GM12878 (cell line): Measurements from ENCODE around the gene SGMS1. TPM values are rescaled to one million over a fixed set of nuclear protein-coding genes. Genes with fewer than 3 reads are reported as not detected.

Experiments used
- ATAC-seq: fragments of 200-7000 bp; cut with Tn5 transposase; 3 replicates; pipeline ENCODE4 v1.9.1; 2020; ENCODE audit warnings: mild to moderate bottlenecking, moderate library complexity
- BruUV-seq: library from RNA; stranded (reverse); fragments of 400-500 nt; replicated peaks from 2 replicates; lab custom pipeline; 2021; lab: Mats Ljungman, UMichigan
- CTCF ChIA-PET: fragments of 300-600 bp; sonication (Branson Sonifier 250); formaldehyde crosslinking; extraction: SDS; loops from one replicate; lab custom pipeline; 2021; ENCODE audit warnings: inconsistent platforms; lab: Yijun Ruan, JAX
- POLR2A ChIA-PET: fragments of 350-600 bp; formaldehyde crosslinking; extraction: SDS; loops from one replicate; lab custom pipeline; 2021; ENCODE audit warnings: inconsistent platforms; lab: Charles Lee
- RAD21 ChIA-PET: fragments of 300-600 bp; sonication (Branson Sonifier 250); formaldehyde crosslinking; loops from one replicate; lab custom pipeline; 2023; ENCODE audit warnings: antibody characterized with exemption; ENCODE audit not compliant: unreplicated experiment; lab: Charles Lee
- SMC1A ChIA-PET: fragments of 300-600 bp; sonication (Branson Sonifier 250); formaldehyde crosslinking; loops from one replicate; lab custom pipeline; 2023; ENCODE audit not compliant: unreplicated experiment, uncharacterized antibody; lab: Charles Lee
- DNase-seq: peaks from one replicate; pipeline ENCODE4 v3.0.0-alpha.2; 2011; ENCODE audit warnings: low read depth, low spot score
- FAIRE-seq: peaks from 3 replicates; lab custom pipeline; 2011; peaks lifted over from hg19 to GRCh38; lab: Jason Lieb, UNC
- H2AFZ ChIP-seq: 2 replicates; pipeline ENCODE4 v1.6.0; 2011; ENCODE audit warnings: low read depth, low read length, control low read depth; ENCODE audit not compliant: control insufficient read depth
- H3K27ac ChIP-seq: 2 replicates; pipeline ENCODE4 v1.5.1; 2011; ENCODE audit warnings: control low read depth; ENCODE audit not compliant: control insufficient read depth, insufficient read depth
- H3K27me3 ChIP-seq, 2 experiments: replicated peaks in 1 of 2; 2 replicates each; pipeline versions ENCODE4 v1.6.0 to v1.6.1; 2011; ENCODE audit warnings: low read length in 1 of 2; ENCODE audit not compliant: control insufficient read depth in 2 of 2, insufficient read depth in 2 of 2
- H3K36me3 ChIP-seq, 2 experiments: 2 replicates each; pipeline ENCODE4 v1.5.1; 2011; ENCODE audit warnings: low read length in 1 of 2; ENCODE audit not compliant: control insufficient read depth in 2 of 2, insufficient read depth in 2 of 2
- H3K4me1 ChIP-seq: 2 replicates; pipeline ENCODE4 v1.6.1; 2011; ENCODE audit warnings: mild to moderate bottlenecking, low read length, moderate library complexity, mixed read lengths; ENCODE audit not compliant: control insufficient read depth, insufficient read depth
- H3K4me2 ChIP-seq: 2 replicates; pipeline ENCODE4 v1.6.0; 2011; ENCODE audit warnings: control low read depth; ENCODE audit not compliant: control insufficient read depth, insufficient read depth
- H3K4me3 ChIP-seq: fragments of 200-600 bp; sonication (generic); 2 replicates; pipeline ENCODE4 v1.5.1; 2016
- H3K79me2 ChIP-seq: 2 replicates; pipeline ENCODE4 v1.6.0; 2011; ENCODE audit warnings: low read length; ENCODE audit not compliant: control insufficient read depth, insufficient read depth
- H3K9ac ChIP-seq: 2 replicates; pipeline ENCODE4 v1.8.0; 2011; ENCODE audit warnings: low read length, control low read depth, mixed read lengths; ENCODE audit not compliant: control insufficient read depth, insufficient read depth
- H3K9me3 ChIP-seq: replicated peaks from 3 replicates; pipeline ENCODE4 v1.5.1; 2011; ENCODE audit warnings: mild to moderate bottlenecking, low read length; ENCODE audit not compliant: control insufficient read depth, insufficient read depth
- H4K20me1 ChIP-seq: 2 replicates; pipeline ENCODE4 v1.6.0; 2011; ENCODE audit not compliant: control insufficient read depth, insufficient read depth
- CREM ChIP-seq: IDR thresholded peaks from 2 replicates; pipeline ENCODE4 v1.6.1; 2014; ENCODE audit warnings: antibody characterized with exemption, low read depth
- EGR1 ChIP-seq, 2 experiments: IDR thresholded peaks; 1 replicate in 1 of 2; 2 replicates in 1 of 2; pipeline ENCODE4 v1.6.1; 2011 to 2012; ENCODE audit warnings: low read depth in 2 of 2, low read length in 2 of 2, borderline replicate concordance in 1 of 2, mild to moderate bottlenecking in 1 of 2, moderate library complexity in 1 of 2
- IRF4 ChIP-seq: IDR thresholded peaks from 2 replicates; pipeline ENCODE4 v1.6.1; 2011; ENCODE audit warnings: low read depth, low read length
- KLF5 ChIP-seq: fragments of 450-650 bp; IDR thresholded peaks from 2 replicates; pipeline ENCODE4 v1.6.1; 2014; ENCODE audit warnings: mild to moderate bottlenecking; ENCODE audit not compliant: partially characterized antibody
- MTA3 ChIP-seq: IDR thresholded peaks from 2 replicates; pipeline ENCODE4 v1.6.1; 2012; ENCODE audit warnings: low read length, inconsistent platforms, borderline replicate concordance
- RELA ChIP-seq: fragments of 450-650 bp; IDR thresholded peaks from 2 replicates; pipeline ENCODE4 v1.8.0; 2014; ENCODE audit warnings: borderline replicate concordance; ENCODE audit not compliant: partially characterized antibody
- RFX5 ChIP-seq: IDR thresholded peaks from 2 replicates; pipeline ENCODE4 v1.6.1; 2011; ENCODE audit warnings: low read depth, low read length, improper control_type of control experiment
- YBX1 ChIP-seq: fragments of 450-650 bp; IDR thresholded peaks from 2 replicates; pipeline ENCODE4 v1.6.1; 2016; ENCODE audit warnings: antibody characterized with exemption
- ZNF207 ChIP-seq: fragments of 450-650 bp; IDR thresholded peaks from 2 replicates; pipeline ENCODE4 v1.6.1; 2014; ENCODE audit warnings: antibody characterized with exemption, mild to moderate bottlenecking, borderline replicate concordance
- WGBS: methylation state at CpG from one replicate; pipeline ENCODE4 v1.1.6; 2016; ENCODE audit warnings: low lambda C conversion rate; ENCODE audit not compliant: insufficient replicate concordance, insufficient coverage; ENCODE audit errors: missing lambda C conversion rate; 5-methylcytosine and 5-hydroxymethylcytosine counted together
- in situ Hi-C: fragments of 300-500 bp; cut with MboI; formaldehyde crosslinking; loops from 9 replicates; pipeline ENCODE4 v1.14.3; 2018; ENCODE audit warnings: mixed read lengths
- intact Hi-C: fragments of 100-400 bp; cut with micrococcal nuclease; formaldehyde crosslinking; loops from one replicate; pipeline ENCODE4 v1.14.2; 2022; ENCODE audit not compliant: unreplicated experiment
- polyA plus RNA-seq, 11 experiments: library from polyadenylated mRNA; depleted of rRNA in 4 of 11; unstranded in 6 of 11; stranded (reverse) in 5 of 11; fragments of >200 nt; fragmentation: Nextera tagmentation in 4 of 11; fragmentation: Illumina TruSeq in 1 of 11; extraction: Ambion mirVana in 4 of 11; extraction: Trizol in 1 of 11; gene quantifications; 1 replicate in 1 of 11; 2 replicates in 10 of 11; pipeline versions ENCODE4 v1.2.1 to v1.2.3, GENCODE V29; 2011 to 2016; ENCODE audit warnings: inconsistent platforms in 2 of 11, missing spikeins in 2 of 11, low read depth in 1 of 11
- total RNA-seq, 4 experiments: library from RNA; depleted of rRNA in 3 of 4; stranded (reverse); fragments of >200 nt in 3 of 4; fragmentation: Illumina TruSeq in 1 of 4; extraction: Trizol in 1 of 4; gene quantifications; 2 replicates each; pipeline versions ENCODE4 v1.2.1 to v1.2.3, GENCODE V29; 2013 to 2021
- TF ChIP-seq, protein P1 (sequence below): fragments of 450-650 bp; IDR thresholded peaks from 2 replicates; pipeline ENCODE4 v1.6.1; 2017; ENCODE audit warnings: borderline replicate concordance
- TF ChIP-seq, protein P2 (sequence below): fragments of 450-650 bp; IDR thresholded peaks from 2 replicates; pipeline ENCODE4 v1.6.1; 2017; ENCODE audit warnings: antibody characterized with exemption, mild to moderate bottlenecking, moderate library complexity
- TF ChIP-seq, protein P3 (sequence below): IDR thresholded peaks from 2 replicates; pipeline ENCODE4 v1.6.1; 2011; ENCODE audit warnings: low read depth, mild to moderate bottlenecking, low read length, moderate library complexity, borderline replicate concordance; ENCODE audit errors: extremely low read depth
- TF ChIP-seq, protein P4 (sequence below): fragments of 450-650 bp; IDR thresholded peaks from 2 replicates; pipeline ENCODE4 v1.6.1; 2016; ENCODE audit warnings: mild to moderate bottlenecking

Gene SGMS1
- total and polyA plus RNA-seq, 10 of the 15 experiments (the other 5 are each of a cell fraction or from before 2014, with no cell fraction given): 1.4 to 14.5 (median 4.9) TPM

DNA sequence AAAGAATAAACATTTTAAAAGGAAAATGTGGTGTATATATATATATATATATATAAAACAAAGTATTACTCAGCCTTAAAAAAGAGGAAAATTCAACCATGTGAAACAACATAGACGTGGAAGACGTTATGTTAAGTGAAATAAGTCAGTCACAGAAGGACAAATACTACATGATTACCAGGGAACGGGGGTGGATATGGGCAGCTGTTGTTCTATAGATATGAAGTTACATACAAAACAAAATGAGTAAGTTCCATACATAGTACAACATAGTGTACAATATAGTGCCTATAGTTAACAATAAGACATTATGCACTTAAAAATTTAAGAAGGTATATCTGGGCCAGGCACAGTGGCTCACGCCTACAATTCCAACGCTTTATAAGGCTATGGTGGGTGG, 48.8 kb downstream of the SGMS1 start:
- no peak overlapping the region for H3K9ac ChIP-seq
- H2AFZ ChIP-seq: no peak overlapping the region
- no peak for ATAC-seq
- no peaks in the 10 kb centered on the region for H3K27me3 ChIP-seq
- intact Hi-C loops: no loop called here
- H3K9me3 ChIP-seq: no peaks in the 10 kb centered on the region
- H3K27ac ChIP-seq: no peak overlapping the region
- H4K20me1 ChIP-seq: no peaks in the 10 kb centered on the region; the same call in 1 of the 2 replicates
- SMC1A ChIA-PET: interaction anchor here (1.2 kb wide), 1 partner anchor 159 kb away, joined by 4 read pairs; no protein-coding TSS in a partner anchor
- BruUV-seq: no TSS peak
- TF ChIP-seq, protein P1, sequence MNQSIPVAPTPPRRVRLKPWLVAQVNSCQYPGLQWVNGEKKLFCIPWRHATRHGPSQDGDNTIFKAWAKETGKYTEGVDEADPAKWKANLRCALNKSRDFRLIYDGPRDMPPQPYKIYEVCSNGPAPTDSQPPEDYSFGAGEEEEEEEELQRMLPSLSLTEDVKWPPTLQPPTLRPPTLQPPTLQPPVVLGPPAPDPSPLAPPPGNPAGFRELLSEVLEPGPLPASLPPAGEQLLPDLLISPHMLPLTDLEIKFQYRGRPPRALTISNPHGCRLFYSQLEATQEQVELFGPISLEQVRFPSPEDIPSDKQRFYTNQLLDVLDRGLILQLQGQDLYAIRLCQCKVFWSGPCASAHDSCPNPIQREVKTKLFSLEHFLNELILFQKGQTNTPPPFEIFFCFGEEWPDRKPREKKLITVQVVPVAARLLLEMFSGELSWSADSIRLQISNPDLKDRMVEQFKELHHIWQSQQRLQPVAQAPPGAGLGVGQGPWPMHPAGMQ: no peak
- TF ChIP-seq YBX1 (no peak), RELA (no peak), IRF4 (no peak), KLF5 (no peak), CREM (no peak), EGR1 (IDR thresholded peaks at IDR 0.05; ENCODE audit: borderline replicate concordance in 1 of 2, low read depth in 2 of 2, low read length in 2 of 2) (no peak), RFX5 (no peak), MTA3 (no peak), ZNF207 (no peak)
- TF ChIP-seq, protein P2, sequence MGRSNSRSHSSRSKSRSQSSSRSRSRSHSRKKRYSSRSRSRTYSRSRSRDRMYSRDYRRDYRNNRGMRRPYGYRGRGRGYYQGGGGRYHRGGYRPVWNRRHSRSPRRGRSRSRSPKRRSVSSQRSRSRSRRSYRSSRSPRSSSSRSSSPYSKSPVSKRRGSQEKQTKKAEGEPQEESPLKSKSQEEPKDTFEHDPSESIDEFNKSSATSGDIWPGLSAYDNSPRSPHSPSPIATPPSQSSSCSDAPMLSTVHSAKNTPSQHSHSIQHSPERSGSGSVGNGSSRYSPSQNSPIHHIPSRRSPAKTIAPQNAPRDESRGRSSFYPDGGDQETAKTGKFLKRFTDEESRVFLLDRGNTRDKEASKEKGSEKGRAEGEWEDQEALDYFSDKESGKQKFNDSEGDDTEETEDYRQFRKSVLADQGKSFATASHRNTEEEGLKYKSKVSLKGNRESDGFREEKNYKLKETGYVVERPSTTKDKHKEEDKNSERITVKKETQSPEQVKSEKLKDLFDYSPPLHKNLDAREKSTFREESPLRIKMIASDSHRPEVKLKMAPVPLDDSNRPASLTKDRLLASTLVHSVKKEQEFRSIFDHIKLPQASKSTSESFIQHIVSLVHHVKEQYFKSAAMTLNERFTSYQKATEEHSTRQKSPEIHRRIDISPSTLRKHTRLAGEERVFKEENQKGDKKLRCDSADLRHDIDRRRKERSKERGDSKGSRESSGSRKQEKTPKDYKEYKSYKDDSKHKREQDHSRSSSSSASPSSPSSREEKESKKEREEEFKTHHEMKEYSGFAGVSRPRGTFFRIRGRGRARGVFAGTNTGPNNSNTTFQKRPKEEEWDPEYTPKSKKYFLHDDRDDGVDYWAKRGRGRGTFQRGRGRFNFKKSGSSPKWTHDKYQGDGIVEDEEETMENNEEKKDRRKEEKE: no peak
- TF ChIP-seq, protein P3, sequence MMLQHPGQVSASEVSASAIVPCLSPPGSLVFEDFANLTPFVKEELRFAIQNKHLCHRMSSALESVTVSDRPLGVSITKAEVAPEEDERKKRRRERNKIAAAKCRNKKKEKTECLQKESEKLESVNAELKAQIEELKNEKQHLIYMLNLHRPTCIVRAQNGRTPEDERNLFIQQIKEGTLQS: no peak
- TF ChIP-seq, protein P4, sequence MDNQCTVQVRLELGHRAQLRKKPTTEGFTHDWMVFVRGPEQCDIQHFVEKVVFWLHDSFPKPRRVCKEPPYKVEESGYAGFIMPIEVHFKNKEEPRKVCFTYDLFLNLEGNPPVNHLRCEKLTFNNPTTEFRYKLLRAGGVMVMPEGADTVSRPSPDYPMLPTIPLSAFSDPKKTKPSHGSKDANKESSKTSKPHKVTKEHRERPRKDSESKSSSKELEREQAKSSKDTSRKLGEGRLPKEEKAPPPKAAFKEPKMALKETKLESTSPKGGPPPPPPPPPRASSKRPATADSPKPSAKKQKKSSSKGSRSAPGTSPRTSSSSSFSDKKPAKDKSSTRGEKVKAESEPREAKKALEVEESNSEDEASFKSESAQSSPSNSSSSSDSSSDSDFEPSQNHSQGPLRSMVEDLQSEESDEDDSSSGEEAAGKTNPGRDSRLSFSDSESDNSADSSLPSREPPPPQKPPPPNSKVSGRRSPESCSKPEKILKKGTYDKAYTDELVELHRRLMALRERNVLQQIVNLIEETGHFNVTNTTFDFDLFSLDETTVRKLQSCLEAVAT: no peak
- TF ChIP-seq, all 136 proteins: peak for 0
- Histone ChIP-seq H3K36me3 (no peaks in the 10 kb centered on the region), H3K79me2 (no peaks in the 10 kb centered on the region), H3K4me3 (no peak overlapping the region), H3K4me2 (no peak overlapping the region), H3K4me1 (no peaks in the 10 kb centered on the region)
- 100% methylated on average over 5 of the region's 5 CpGs for WGBS
- ChIA-PET CTCF (interaction anchor here (1.0 to 1.3 kb wide), 2 partner anchors 14 to 21 kb away, joined by 3 read pairs; no protein-coding TSS in a partner anchor), RAD21 (no interaction called here), POLR2A (interaction anchor here (0.5 kb wide), 1 partner anchor 12 kb away, joined by 4 read pairs; no protein-coding TSS in a partner anchor)
- FAIRE-seq (no peak), DNase-seq (no peak)
- in situ Hi-C loops: no loop called here
